Activated T-cell treated with anti-CD3 and anti-CD28 coated beads, Interleukin-2, amount 50 U/mL, for 4 hours (primary cell): ENCODE data around the gene ZNF385A. TPM values are rescaled to one million over a fixed set of nuclear protein-coding genes. Genes with fewer than 3 reads are reported as not detected.

Experiments
- ATAC-seq, 2 donors: fragments of 200-7000 bp; cut with Tn5 transposase; one replicate each; pipeline ENCODE4 v1.10.0; 2021
- DNase-seq: peaks from one replicate; pipeline ENCODE4 v3.0.0-alpha.2; 2020
- H3K27me3 Mint-ChIP-seq: one replicate; pipeline ENCODE4 v1.8.0; 2021; ENCODE audit warnings: low read depth, mixed read lengths
- H3K36me3 Mint-ChIP-seq: one replicate; pipeline ENCODE4 v1.8.0; 2022; ENCODE audit warnings: mixed read lengths; ENCODE audit not compliant: insufficient read depth
- H3K4me1 Mint-ChIP-seq: one replicate; pipeline ENCODE4 v1.8.0; 2021; ENCODE audit warnings: low read depth, mixed read lengths
- H3K4me3 Mint-ChIP-seq: one replicate; pipeline ENCODE4 v1.8.0; 2021; ENCODE audit warnings: mild to moderate bottlenecking, moderate library complexity, mixed read lengths
- H3K9me3 Mint-ChIP-seq: one replicate; pipeline ENCODE4 v1.8.0; 2021; ENCODE audit warnings: mixed read lengths
- total RNA-seq, 3 donors: library from RNA; stranded (reverse); gene quantifications; one replicate each; pipeline ENCODE4 v1.2.1, GENCODE V29; 2021

Gene ZNF385A
- total RNA-seq, result 1 to 10 TPM in 1 of 3 donors, under 1 TPM in 2; 0.48 to 1.1 (median 0.55) TPM

GRCh38 chr12:54384591-54385041, at the start of gene ZNF385A:
ZNF385A (minus strand) TSS chr12:54384733; CDS start chr12:54384514, 219 bp downstream.
- no peaks in the 10 kb centered on the region for H3K9me3 Mint-ChIP-seq
- H3K4me1 Mint-ChIP-seq, result peaks cover 25% of the 10 kb centered on the region
- DNase-seq, result no peak
- no peaks in the 10 kb centered on the region for H3K36me3 Mint-ChIP-seq
- H3K27me3 Mint-ChIP-seq, result no peaks in the 10 kb centered on the region
- no peak within 1 kb of the TSS for H3K4me3 Mint-ChIP-seq
- no peak for ATAC-seq

GRCh38 chr12:54432815-54433164, 48.3 kb upstream of the ZNF385A start:
- ATAC-seq (no peak), DNase-seq (no peak)
- H3K4me1 Mint-ChIP-seq, result peaks cover 26% of the 10 kb centered on the region
- no peaks in the 10 kb centered on the region for H3K27me3 Mint-ChIP-seq
- no peaks in the 10 kb centered on the region for H3K36me3 Mint-ChIP-seq
- H3K9me3 Mint-ChIP-seq, result no peaks in the 10 kb centered on the region
- no peak overlapping the region for H3K4me3 Mint-ChIP-seq

GRCh38 chr12:54431911-54432814, 47.6 kb upstream of the ZNF385A start:
- DNase-seq (no peak), ATAC-seq (no peak)
- no peaks in the 10 kb centered on the region for H3K9me3 Mint-ChIP-seq
- no peaks in the 10 kb centered on the region for H3K36me3 Mint-ChIP-seq
- no peak overlapping the region for H3K4me3 Mint-ChIP-seq
- H3K4me1 Mint-ChIP-seq, result peaks cover 28% of the 10 kb centered on the region
- H3K27me3 Mint-ChIP-seq, result no peaks in the 10 kb centered on the region

- Mint-ChIP-seq H3K27me3 (peaks cover under 1% of the 10 kb centered on the region), H3K4me1 (peaks cover 28% of the 10 kb centered on the region), H3K9me3 (no peaks in the 10 kb centered on the region), H3K4me3 (no peak overlapping the region), H3K36me3 (no peaks in the 10 kb centered on the region)
- DNase-seq, result no peak
- ATAC-seq, result no peak
These were observed 46.0 kb upstream of the ZNF385A start for GRCh38 chr12:54430471-54431069.

- no peak for ATAC-seq
- no peaks in the 10 kb centered on the region for H3K9me3 Mint-ChIP-seq
These were observed 44.5 kb upstream of the ZNF385A start for GRCh38 chr12:54429014-54429471.

GRCh38 chr12:54428050-54429013, 43.8 kb upstream of the ZNF385A start:
- H3K4me3 Mint-ChIP-seq, result no peak overlapping the region

More at GRCh38 chr12:54429014-54429471, 44.5 kb upstream of the ZNF385A start:
- H3K27me3 Mint-ChIP-seq, result peaks cover 3% of the 10 kb centered on the region
- H3K4me3 Mint-ChIP-seq, result no peak overlapping the region
- DNase-seq, result no peak
- no peaks in the 10 kb centered on the region for H3K36me3 Mint-ChIP-seq
- H3K4me1 Mint-ChIP-seq, result peaks cover 28% of the 10 kb centered on the region

GRCh38 chr12:54427106-54427505, 42.6 kb upstream of the ZNF385A start:
- H3K9me3 Mint-ChIP-seq, result no peaks in the 10 kb centered on the region
- DNase-seq (no peak), ATAC-seq (no peak)
- peaks cover 3% of the 10 kb centered on the region for H3K27me3 Mint-ChIP-seq
- H3K4me3 Mint-ChIP-seq, result no peak overlapping the region
- H3K36me3 Mint-ChIP-seq, result no peaks in the 10 kb centered on the region
- H3K4me1 Mint-ChIP-seq, result peaks cover 24% of the 10 kb centered on the region

More at GRCh38 chr12:54428050-54429013, 43.8 kb upstream of the ZNF385A start:
- Mint-ChIP-seq H3K9me3 (no peaks in the 10 kb centered on the region), H3K4me1 (peaks cover 30% of the 10 kb centered on the region), H3K36me3 (no peaks in the 10 kb centered on the region), H3K27me3 (peaks cover 3% of the 10 kb centered on the region)
- DNase-seq (no peak), ATAC-seq (peak in 1 of 2 donors; percentile 48)

- no peak for ATAC-seq
These were observed 42.2 kb upstream of the ZNF385A start for GRCh38 chr12:54426690-54427089.

GRCh38 chr12:54425702-54426101, 41.2 kb upstream of the ZNF385A start:
- peaks cover 3% of the 10 kb centered on the region for H3K27me3 Mint-ChIP-seq
- no peaks in the 10 kb centered on the region for H3K9me3 Mint-ChIP-seq
- DNase-seq (no peak), ATAC-seq (no peak)
- no peak overlapping the region for H3K4me3 Mint-ChIP-seq
- no peaks in the 10 kb centered on the region for H3K36me3 Mint-ChIP-seq
- peaks cover 21% of the 10 kb centered on the region for H3K4me1 Mint-ChIP-seq

More at GRCh38 chr12:54426690-54427089, 42.2 kb upstream of the ZNF385A start:
- Mint-ChIP-seq H3K4me1 (peaks cover 20% of the 10 kb centered on the region), H3K9me3 (no peaks in the 10 kb centered on the region), H3K27me3 (peaks cover 3% of the 10 kb centered on the region), H3K36me3 (no peaks in the 10 kb centered on the region), H3K4me3 (no peak overlapping the region)
- DNase-seq, result no peak

GRCh38 chr12:54424224-54424623, 39.7 kb upstream of the ZNF385A start:
- H3K9me3 Mint-ChIP-seq, result no peaks in the 10 kb centered on the region
- peaks cover 3% of the 10 kb centered on the region for H3K27me3 Mint-ChIP-seq
- H3K4me1 Mint-ChIP-seq, result peaks cover 35% of the 10 kb centered on the region
- H3K36me3 Mint-ChIP-seq, result no peaks in the 10 kb centered on the region
- ATAC-seq (no peak), DNase-seq (no peak)
- H3K4me3 Mint-ChIP-seq, result no peak overlapping the region

GRCh38 chr12:54423816-54424150, 39.2 kb upstream of the ZNF385A start:
- Mint-ChIP-seq H3K4me1 (peaks cover 34% of the 10 kb centered on the region), H3K4me3 (no peak overlapping the region), H3K9me3 (no peaks in the 10 kb centered on the region), H3K36me3 (no peaks in the 10 kb centered on the region), H3K27me3 (peaks cover 3% of the 10 kb centered on the region)
- ATAC-seq (no peak), DNase-seq (no peak)

- Mint-ChIP-seq H3K9me3 (no peaks in the 10 kb centered on the region), H3K4me3 (no peak overlapping the region), H3K4me1 (peaks cover 35% of the 10 kb centered on the region), H3K27me3 (peaks cover 3% of the 10 kb centered on the region), H3K36me3 (no peaks in the 10 kb centered on the region)
- no peak for DNase-seq
- ATAC-seq, result no peak
These were observed 37.3 kb upstream of the ZNF385A start for GRCh38 chr12:54421879-54422250.

GRCh38 chr12:54421175-54421878, 36.8 kb upstream of the ZNF385A start:
- peak overlapping the region; percentile 2 for H3K4me3 Mint-ChIP-seq

More at GRCh38 chr12:54421175-54421878, 36.8 kb upstream of the ZNF385A start:
- Mint-ChIP-seq H3K36me3 (no peaks in the 10 kb centered on the region), H3K27me3 (peaks cover 3% of the 10 kb centered on the region), H3K9me3 (no peaks in the 10 kb centered on the region), H3K4me1 (peaks cover 40% of the 10 kb centered on the region)
- no peak for DNase-seq
- no peak for ATAC-seq
